ENCODE data around the gene C20orf173. TPM values are rescaled to one million over a fixed set of nuclear protein-coding genes. Genes with fewer than 3 reads are reported as not detected.
"Not testable (repeated sequence)": the region's sequence is repeated elsewhere in the genome, so short reads cannot be mapped to it uniquely, and the experiment has no call there.

The C20orf173 gene
- total RNA-seq, 1 experiment from 2014 or later = not detected

GRCh38 chr20:35547329-35547728 lies 17.9 kb upstream of the C20orf173 start:
- no peak for DNase-seq (ENCODE audit: extremely low read depth, low read depth)

- no peak for DNase-seq (ENCODE audit: extremely low read depth, low read depth)
Measured at GRCh38 chr20:35546127-35546526, 16.7 kb upstream of the C20orf173 start.

GRCh38 chr20:35544941-35545340 lies 15.5 kb upstream of the C20orf173 start:
- not testable (repeated sequence) for DNase-seq (ENCODE audit: extremely low read depth, low read depth)

GRCh38 chr20:35544436-35544835 lies 15.0 kb upstream of the C20orf173 start:
- DNase-seq (ENCODE audit: extremely low read depth, low read depth) = no peak

- no peak for DNase-seq (ENCODE audit: extremely low read depth, low read depth)
Measured at GRCh38 chr20:35542990-35543389, 13.5 kb upstream of the C20orf173 start.

- DNase-seq (ENCODE audit: extremely low read depth, low read depth) = peak; percentile 95
Measured at GRCh38 chr20:35541783-35542662, 12.6 kb upstream of the C20orf173 start, which contains the start of gene ERGIC3. Gene ERGIC3 (plus strand): TSS chr20:35542078. CDS start chr20:35542098, 20 bp downstream.

GRCh38 chr20:35541118-35541782 lies 11.8 kb upstream of the C20orf173 start:
- no peak for DNase-seq (ENCODE audit: extremely low read depth, low read depth)

- no peak for DNase-seq (ENCODE audit: extremely low read depth, low read depth)
Measured at GRCh38 chr20:35539756-35540212, 10.3 kb upstream of the C20orf173 start.

- DNase-seq (ENCODE audit: extremely low read depth, low read depth) = no peak
Measured at GRCh38 chr20:35527122-35527769, 2.2 kb downstream of the C20orf173 start.

GRCh38 chr20:35525639-35526038 lies 3.8 kb downstream of the C20orf173 start:
- no peak for DNase-seq (ENCODE audit: extremely low read depth, low read depth)

GRCh38 chr20:35523298-35523888 lies 6.1 kb downstream of the C20orf173 start:
- no peak for DNase-seq (ENCODE audit: extremely low read depth, low read depth)

GRCh38 chr20:35518955-35519354 lies 10.5 kb downstream of the C20orf173 start:
- DNase-seq (ENCODE audit: extremely low read depth, low read depth) = no peak

- DNase-seq (ENCODE audit: extremely low read depth, low read depth) = not testable (repeated sequence)
Measured at GRCh38 chr20:35517767-35518166, 11.7 kb downstream of the C20orf173 start.

GRCh38 chr20:35517125-35517524 lies 12.3 kb downstream of the C20orf173 start:
- DNase-seq (ENCODE audit: extremely low read depth, low read depth) = no peak

GRCh38 chr20:35515949-35516645 lies 13.4 kb downstream of the C20orf173 start:
- no peak for DNase-seq (ENCODE audit: extremely low read depth, low read depth)

- DNase-seq (ENCODE audit: extremely low read depth, low read depth) = no peak
Measured at GRCh38 chr20:35515341-35515740, 14.1 kb downstream of the C20orf173 start.

GRCh38 chr20:35514371-35514932 lies 15.0 kb downstream of the C20orf173 start:
- DNase-seq (ENCODE audit: extremely low read depth, low read depth) = no peak

- peak; percentile 30 for DNase-seq (ENCODE audit: extremely low read depth, low read depth)
Measured at GRCh38 chr20:35511814-35512420, 17.5 kb downstream of the C20orf173 start.

GRCh38 chr20:35510951-35511735 lies 18.3 kb downstream of the C20orf173 start:
- no peak for DNase-seq (ENCODE audit: extremely low read depth, low read depth)
